Measurements from ENCODE around the gene FAM3C. TPM values are rescaled to one million over a fixed set of nuclear protein-coding genes. Genes with fewer than 3 reads are reported as not detected.

FAM3C gene
- total RNA-seq, 1 experiment from 2014 or later, result 322 TPM

DNA sequence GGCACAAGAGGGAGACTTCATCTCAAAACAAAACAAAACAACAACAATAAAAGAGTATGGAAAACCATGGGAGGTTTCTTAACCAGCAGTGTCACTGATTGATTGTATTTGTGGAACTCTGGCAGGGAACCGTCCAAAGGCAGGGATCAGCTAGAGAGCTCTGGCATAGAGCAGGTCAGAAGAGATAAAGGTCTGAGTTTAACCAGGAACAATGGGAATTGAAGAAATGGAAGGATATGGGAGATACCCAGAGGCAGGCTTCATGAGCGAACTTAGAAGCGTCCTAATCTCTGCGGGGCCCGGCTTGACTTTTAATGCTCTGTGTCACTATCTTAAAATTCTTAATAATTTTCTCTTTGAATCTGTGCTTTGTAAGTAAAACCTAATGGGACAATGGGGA lies 10.4 kb upstream of the FAM3C start:
- Histone ChIP-seq H4K20me1 (ENCODE audit: insufficient read depth) (no peaks in the 10 kb centered on the region), H3K4me3 (replicated peaks in 1 of 2; ENCODE audit: low read depth in 1 of 2, low read length in 2 of 2) (no peak overlapping the region), H3K27me3 (ENCODE audit: insufficient read depth, low read length) (no peaks in the 10 kb centered on the region), H3K4me2 (ENCODE audit: low read length) (no peak overlapping the region), H3K27ac (ENCODE audit: low read depth, low read length) (no peak overlapping the region), H3K9me2 (ENCODE audit: insufficient read depth) (no peaks in the 10 kb centered on the region), H3K36me3 (ENCODE audit: control insufficient read depth in 1 of 2, insufficient read depth in 2 of 2, low read length in 2 of 2) (no peaks in the 10 kb centered on the region), H2AFZ (ENCODE audit: low read depth, low read length, poor library complexity, severe bottlenecking) (no peak overlapping the region), H3K9ac (ENCODE audit: low read length) (no peak overlapping the region), H3K4me1 (ENCODE audit: control insufficient read depth in 1 of 2, insufficient read depth in 2 of 2, low read length in 2 of 2) (peaks cover 0 to 9% of the 10 kb centered on the region in 2 experiments; a peak in 2 of 4 replicates), H3K79me2 (ENCODE audit: insufficient read depth, low read length) (no peaks in the 10 kb centered on the region), H3K9me3 (ENCODE audit: control insufficient read depth in 1 of 2, insufficient read depth in 1 of 2, low read depth in 1 of 2, low read length in 2 of 2) (no peaks in the 10 kb centered on the region)
- intact Hi-C loops (cut with micrococcal nuclease), result no loop called here
- POLR2A ChIA-PET, result interaction anchor here (1.0 kb wide), 1 partner anchor 10 kb away, joined by 3 read pairs; the partner anchor contains the start of gene FAM3C
- CTCF ChIA-PET, result interaction anchor here (1.2 kb wide), 1 partner anchor 11 kb away, joined by 6 read pairs; the partner anchor contains the start of gene FAM3C
- DNase-seq (ENCODE audit: low read depth, low spot score), result no peak
- TF ChIP-seq POLR2A (IDR thresholded peaks at IDR 0.05; ENCODE audit: borderline replicate concordance, extremely low read depth, insufficient read depth, insufficient read length) (no peak), JUND (IDR thresholded peaks at IDR 0.05) (no peak), EZH2phosphoT487 (IDR thresholded peaks at IDR 0.05; ENCODE audit: borderline replicate concordance) (no peak), RAD21 (IDR thresholded peaks at IDR 0.05; ENCODE audit: low read depth) (no peak), ELF1 (IDR thresholded peaks at IDR 0.05; ENCODE audit: borderline replicate concordance, low read depth) (no peak), EZH2 (IDR thresholded peaks at IDR 0.05) (no peak), SIN3A (IDR thresholded peaks at IDR 0.05; ENCODE audit: low read depth) (no peak), SP1 (IDR thresholded peaks at IDR 0.05; ENCODE audit: low read depth) (no peak), FOSL1 (IDR thresholded peaks at IDR 0.05; ENCODE audit: low read depth) (no peak), CEBPB (IDR thresholded peaks at IDR 0.05; ENCODE audit: low read depth) (no peak)
- TF ChIP-seq, protein P1, sequence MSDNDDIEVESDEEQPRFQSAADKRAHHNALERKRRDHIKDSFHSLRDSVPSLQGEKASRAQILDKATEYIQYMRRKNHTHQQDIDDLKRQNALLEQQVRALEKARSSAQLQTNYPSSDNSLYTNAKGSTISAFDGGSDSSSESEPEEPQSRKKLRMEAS (IDR thresholded peaks at IDR 0.05), result no peak
- TF ChIP-seq, protein P2, sequence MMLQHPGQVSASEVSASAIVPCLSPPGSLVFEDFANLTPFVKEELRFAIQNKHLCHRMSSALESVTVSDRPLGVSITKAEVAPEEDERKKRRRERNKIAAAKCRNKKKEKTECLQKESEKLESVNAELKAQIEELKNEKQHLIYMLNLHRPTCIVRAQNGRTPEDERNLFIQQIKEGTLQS (IDR thresholded peaks at IDR 0.05), result no peak
- TF ChIP-seq, protein P3, sequence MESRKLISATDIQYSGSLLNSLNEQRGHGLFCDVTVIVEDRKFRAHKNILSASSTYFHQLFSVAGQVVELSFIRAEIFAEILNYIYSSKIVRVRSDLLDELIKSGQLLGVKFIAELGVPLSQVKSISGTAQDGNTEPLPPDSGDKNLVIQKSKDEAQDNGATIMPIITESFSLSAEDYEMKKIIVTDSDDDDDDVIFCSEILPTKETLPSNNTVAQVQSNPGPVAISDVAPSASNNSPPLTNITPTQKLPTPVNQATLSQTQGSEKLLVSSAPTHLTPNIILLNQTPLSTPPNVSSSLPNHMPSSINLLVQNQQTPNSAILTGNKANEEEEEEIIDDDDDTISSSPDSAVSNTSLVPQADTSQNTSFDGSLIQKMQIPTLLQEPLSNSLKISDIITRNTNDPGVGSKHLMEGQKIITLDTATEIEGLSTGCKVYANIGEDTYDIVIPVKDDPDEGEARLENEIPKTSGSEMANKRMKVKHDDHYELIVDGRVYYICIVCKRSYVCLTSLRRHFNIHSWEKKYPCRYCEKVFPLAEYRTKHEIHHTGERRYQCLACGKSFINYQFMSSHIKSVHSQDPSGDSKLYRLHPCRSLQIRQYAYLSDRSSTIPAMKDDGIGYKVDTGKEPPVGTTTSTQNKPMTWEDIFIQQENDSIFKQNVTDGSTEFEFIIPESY (IDR thresholded peaks at IDR 0.05; ENCODE audit: extremely low read depth, insufficient replicate concordance, low read length), result no peak
- TF ChIP-seq, protein P4, sequence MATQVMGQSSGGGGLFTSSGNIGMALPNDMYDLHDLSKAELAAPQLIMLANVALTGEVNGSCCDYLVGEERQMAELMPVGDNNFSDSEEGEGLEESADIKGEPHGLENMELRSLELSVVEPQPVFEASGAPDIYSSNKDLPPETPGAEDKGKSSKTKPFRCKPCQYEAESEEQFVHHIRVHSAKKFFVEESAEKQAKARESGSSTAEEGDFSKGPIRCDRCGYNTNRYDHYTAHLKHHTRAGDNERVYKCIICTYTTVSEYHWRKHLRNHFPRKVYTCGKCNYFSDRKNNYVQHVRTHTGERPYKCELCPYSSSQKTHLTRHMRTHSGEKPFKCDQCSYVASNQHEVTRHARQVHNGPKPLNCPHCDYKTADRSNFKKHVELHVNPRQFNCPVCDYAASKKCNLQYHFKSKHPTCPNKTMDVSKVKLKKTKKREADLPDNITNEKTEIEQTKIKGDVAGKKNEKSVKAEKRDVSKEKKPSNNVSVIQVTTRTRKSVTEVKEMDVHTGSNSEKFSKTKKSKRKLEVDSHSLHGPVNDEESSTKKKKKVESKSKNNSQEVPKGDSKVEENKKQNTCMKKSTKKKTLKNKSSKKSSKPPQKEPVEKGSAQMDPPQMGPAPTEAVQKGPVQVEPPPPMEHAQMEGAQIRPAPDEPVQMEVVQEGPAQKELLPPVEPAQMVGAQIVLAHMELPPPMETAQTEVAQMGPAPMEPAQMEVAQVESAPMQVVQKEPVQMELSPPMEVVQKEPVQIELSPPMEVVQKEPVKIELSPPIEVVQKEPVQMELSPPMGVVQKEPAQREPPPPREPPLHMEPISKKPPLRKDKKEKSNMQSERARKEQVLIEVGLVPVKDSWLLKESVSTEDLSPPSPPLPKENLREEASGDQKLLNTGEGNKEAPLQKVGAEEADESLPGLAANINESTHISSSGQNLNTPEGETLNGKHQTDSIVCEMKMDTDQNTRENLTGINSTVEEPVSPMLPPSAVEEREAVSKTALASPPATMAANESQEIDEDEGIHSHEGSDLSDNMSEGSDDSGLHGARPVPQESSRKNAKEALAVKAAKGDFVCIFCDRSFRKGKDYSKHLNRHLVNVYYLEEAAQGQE (IDR thresholded peaks at IDR 0.05; ENCODE audit: low read depth), result no peak
- TF ChIP-seq, protein P5, sequence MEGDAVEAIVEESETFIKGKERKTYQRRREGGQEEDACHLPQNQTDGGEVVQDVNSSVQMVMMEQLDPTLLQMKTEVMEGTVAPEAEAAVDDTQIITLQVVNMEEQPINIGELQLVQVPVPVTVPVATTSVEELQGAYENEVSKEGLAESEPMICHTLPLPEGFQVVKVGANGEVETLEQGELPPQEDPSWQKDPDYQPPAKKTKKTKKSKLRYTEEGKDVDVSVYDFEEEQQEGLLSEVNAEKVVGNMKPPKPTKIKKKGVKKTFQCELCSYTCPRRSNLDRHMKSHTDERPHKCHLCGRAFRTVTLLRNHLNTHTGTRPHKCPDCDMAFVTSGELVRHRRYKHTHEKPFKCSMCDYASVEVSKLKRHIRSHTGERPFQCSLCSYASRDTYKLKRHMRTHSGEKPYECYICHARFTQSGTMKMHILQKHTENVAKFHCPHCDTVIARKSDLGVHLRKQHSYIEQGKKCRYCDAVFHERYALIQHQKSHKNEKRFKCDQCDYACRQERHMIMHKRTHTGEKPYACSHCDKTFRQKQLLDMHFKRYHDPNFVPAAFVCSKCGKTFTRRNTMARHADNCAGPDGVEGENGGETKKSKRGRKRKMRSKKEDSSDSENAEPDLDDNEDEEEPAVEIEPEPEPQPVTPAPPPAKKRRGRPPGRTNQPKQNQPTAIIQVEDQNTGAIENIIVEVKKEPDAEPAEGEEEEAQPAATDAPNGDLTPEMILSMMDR (IDR thresholded peaks at IDR 0.05 in 2 of 3, conservative IDR thresholded peaks at IDR 0.05 in 1 of 3; ENCODE audit: borderline replicate concordance in 1 of 3, insufficient read depth in 1 of 3, low read depth in 2 of 3, low read length in 2 of 3), result no peak
- no peak for ATAC-seq
- RAD21 ChIA-PET (ENCODE audit: low non-redundant PET in 1 of 2, low total read pairs in 2 of 2, uncharacterized antibody in 2 of 2, unreplicated experiment in 2 of 2), result no interaction called here
- no TSS peak for BruUV-seq (replicated peaks)
